ENCODE data around the gene BAZ2A. TPM values are rescaled to one million over a fixed set of nuclear protein-coding genes. Genes with fewer than 3 reads are reported as not detected.

The BAZ2A gene
- polyA plus RNA-seq, 1 donor (not counting 4 experiments of a cell fraction or from before 2014, with no cell fraction given), result 55.7 TPM

GRCh38 chr12:56677680-56678079, 47.6 kb upstream of the BAZ2A start:
- Histone ChIP-seq H3K9me1 (ENCODE audit: control insufficient read depth, extremely low read depth, insufficient read depth, low read length) (no peaks in the 10 kb centered on the region), H2AFZ (ENCODE audit: control insufficient read depth, low read length) (no peak overlapping the region), H3K36me3 (ENCODE audit: control insufficient read depth in 2 of 2, extremely low read depth in 1 of 2, insufficient read depth in 2 of 2, low read length in 2 of 2) (peaks cover 0 to 11% of the 10 kb centered on the region in 2 experiments), H3K27me3 (ENCODE audit: control insufficient read depth, extremely low read depth, insufficient read depth, low read length) (no peaks in the 10 kb centered on the region), H3K27ac (ENCODE audit: control insufficient read depth, insufficient read depth, low read length) (no peak overlapping the region), H3K4me2 (ENCODE audit: control insufficient read depth, extremely low read depth, insufficient read depth, low read depth, low read length) (no peak overlapping the region), H3K4me3 (ENCODE audit: control insufficient read depth in 2 of 3, extremely low read depth in 1 of 3, insufficient read depth in 2 of 3, low read depth in 1 of 3, low read length in 3 of 3) (no peak overlapping the region), H4K20me1 (ENCODE audit: control insufficient read depth, extremely low read depth, insufficient read depth, low read length) (peaks cover 34% of the 10 kb centered on the region), H3K79me2 (ENCODE audit: control insufficient read depth, insufficient read depth, low read length) (peaks cover 98% of the 10 kb centered on the region), H3K9me3 (ENCODE audit: control insufficient read depth, low read depth, low read length) (no peaks in the 10 kb centered on the region), H3K9ac (ENCODE audit: control insufficient read depth, extremely low read depth, insufficient read depth, low read length) (no peak overlapping the region), H3K4me1 (ENCODE audit: control insufficient read depth, extremely low read depth, insufficient read depth, low read length) (no peaks in the 10 kb centered on the region)
- dilution Hi-C loops (cut with MboI; ENCODE audit: extremely low pct_ligation_motif_present, low sequenced_read_pairs), result no loop called here
- no peak for DNase-seq (ENCODE audit: low read depth, low spot score)
- TF ChIP-seq CTCF (optimal IDR thresholded peaks at IDR 0.05 in 1 of 3, IDR thresholded peaks at IDR 0.05 in 1 of 3, conservative IDR thresholded peaks at IDR 0.05 in 1 of 3; ENCODE audit: extremely low read depth in 1 of 3, insufficient read depth in 2 of 3, low read length in 3 of 3) (no peak), EZH2 (IDR thresholded peaks at IDR 0.05; ENCODE audit: low read length) (no peak)
- no peak for FAIRE-seq

- Histone ChIP-seq H3K9me3 (ENCODE audit: control insufficient read depth, low read depth, low read length) (no peaks in the 10 kb centered on the region), H3K4me2 (ENCODE audit: control insufficient read depth, extremely low read depth, insufficient read depth, low read depth, low read length) (no peak overlapping the region), H3K27ac (ENCODE audit: control insufficient read depth, insufficient read depth, low read length) (no peak overlapping the region), H3K4me3 (ENCODE audit: control insufficient read depth in 2 of 3, extremely low read depth in 1 of 3, insufficient read depth in 2 of 3, low read depth in 1 of 3, low read length in 3 of 3) (no peak overlapping the region), H4K20me1 (ENCODE audit: control insufficient read depth, extremely low read depth, insufficient read depth, low read length) (peaks cover 30% of the 10 kb centered on the region), H2AFZ (ENCODE audit: control insufficient read depth, low read length) (no peak overlapping the region), H3K36me3 (ENCODE audit: control insufficient read depth in 2 of 2, extremely low read depth in 1 of 2, insufficient read depth in 2 of 2, low read length in 2 of 2) (peaks cover 4 to 12% of the 10 kb centered on the region in 2 experiments), H3K9me1 (ENCODE audit: control insufficient read depth, extremely low read depth, insufficient read depth, low read length) (no peaks in the 10 kb centered on the region), H3K4me1 (ENCODE audit: control insufficient read depth, extremely low read depth, insufficient read depth, low read length) (no peaks in the 10 kb centered on the region), H3K9ac (ENCODE audit: control insufficient read depth, extremely low read depth, insufficient read depth, low read length) (no peak overlapping the region), H3K27me3 (ENCODE audit: control insufficient read depth, extremely low read depth, insufficient read depth, low read length) (no peaks in the 10 kb centered on the region), H3K79me2 (ENCODE audit: control insufficient read depth, insufficient read depth, low read length) (peaks cover 97% of the 10 kb centered on the region)
- dilution Hi-C loops (cut with MboI; ENCODE audit: extremely low pct_ligation_motif_present, low sequenced_read_pairs), result no loop called here
- FAIRE-seq (no peak), DNase-seq (ENCODE audit: low read depth, low spot score) (no peak)
- TF ChIP-seq EZH2 (IDR thresholded peaks at IDR 0.05; ENCODE audit: low read length) (no peak), CTCF (optimal IDR thresholded peaks at IDR 0.05 in 1 of 3, IDR thresholded peaks at IDR 0.05 in 1 of 3, conservative IDR thresholded peaks at IDR 0.05 in 1 of 3; ENCODE audit: extremely low read depth in 1 of 3, insufficient read depth in 2 of 3, low read length in 3 of 3) (no peak)
Observed at GRCh38 chr12:56676851-56677580, 46.9 kb upstream of the BAZ2A start.
